ENCODE data around the gene SRSF9. TPM values are rescaled to one million over a fixed set of nuclear protein-coding genes. Genes with fewer than 3 reads are reported as not detected.

The SRSF9 gene
- total RNA-seq, 1 experiment from 2014 or later: 319 TPM

GRCh38 chr12:120481022-120481767 lies 11.6 kb upstream of the SRSF9 start:
- H2AFZ ChIP-seq (ENCODE audit: low read length): no peak overlapping the region
- no peaks in the 10 kb centered on the region for H4K20me1 ChIP-seq (ENCODE audit: low read length)
- H3F3A ChIP-seq (ENCODE audit: low read length, unreplicated experiment): no peaks in the 10 kb centered on the region
- H3K9ac ChIP-seq (ENCODE audit: low read length): no peak overlapping the region
- no peak overlapping the region for H3K4me3 ChIP-seq (ENCODE audit: low read length)
- peaks cover 9% of the 10 kb centered on the region for H3K4me1 ChIP-seq (ENCODE audit: insufficient read depth, low read length)
- H3K79me2 ChIP-seq (ENCODE audit: low read length): no peaks in the 10 kb centered on the region
- no TSS peak for BruUV-seq (replicated peaks)
- TF ChIP-seq EZH2 (IDR thresholded peaks at IDR 0.05; ENCODE audit: low read length, unreplicated experiment) (no peak), EZH2phosphoT487 (IDR thresholded peaks at IDR 0.05; ENCODE audit: borderline replicate concordance, low read length) (no peak)
- TF ChIP-seq, protein P1, sequence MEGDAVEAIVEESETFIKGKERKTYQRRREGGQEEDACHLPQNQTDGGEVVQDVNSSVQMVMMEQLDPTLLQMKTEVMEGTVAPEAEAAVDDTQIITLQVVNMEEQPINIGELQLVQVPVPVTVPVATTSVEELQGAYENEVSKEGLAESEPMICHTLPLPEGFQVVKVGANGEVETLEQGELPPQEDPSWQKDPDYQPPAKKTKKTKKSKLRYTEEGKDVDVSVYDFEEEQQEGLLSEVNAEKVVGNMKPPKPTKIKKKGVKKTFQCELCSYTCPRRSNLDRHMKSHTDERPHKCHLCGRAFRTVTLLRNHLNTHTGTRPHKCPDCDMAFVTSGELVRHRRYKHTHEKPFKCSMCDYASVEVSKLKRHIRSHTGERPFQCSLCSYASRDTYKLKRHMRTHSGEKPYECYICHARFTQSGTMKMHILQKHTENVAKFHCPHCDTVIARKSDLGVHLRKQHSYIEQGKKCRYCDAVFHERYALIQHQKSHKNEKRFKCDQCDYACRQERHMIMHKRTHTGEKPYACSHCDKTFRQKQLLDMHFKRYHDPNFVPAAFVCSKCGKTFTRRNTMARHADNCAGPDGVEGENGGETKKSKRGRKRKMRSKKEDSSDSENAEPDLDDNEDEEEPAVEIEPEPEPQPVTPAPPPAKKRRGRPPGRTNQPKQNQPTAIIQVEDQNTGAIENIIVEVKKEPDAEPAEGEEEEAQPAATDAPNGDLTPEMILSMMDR (conservative IDR thresholded peaks at IDR 0.05; ENCODE audit: low read depth, low read length): no peak
- ChIA-PET CTCF (no interaction called here), POLR2A (ENCODE audit: unreplicated experiment) (no interaction called here)
- intact Hi-C loops (cut with micrococcal nuclease): no loop called here
- no peaks in the 10 kb centered on the region for H3K27me3 ChIP-seq (ENCODE audit: low read length)
- H3K9me3 ChIP-seq (ENCODE audit: low read length): no peaks in the 10 kb centered on the region
- H3K36me3 ChIP-seq (ENCODE audit: low read depth, low read length): no peaks in the 10 kb centered on the region
- H3K9me2 ChIP-seq (replicated peaks; ENCODE audit: low read length): no peaks in the 10 kb centered on the region
- no peak overlapping the region for H3K27ac ChIP-seq (ENCODE audit: low read length)
- DNase-seq (peak; percentile 32), ATAC-seq (peak; percentile 92)
- H3K4me2 ChIP-seq (ENCODE audit: low read length): no peak overlapping the region

GRCh38 chr12:120480211-120480610 lies 10.7 kb upstream of the SRSF9 start:
- H3K79me2 ChIP-seq (ENCODE audit: low read length): peaks cover 8% of the 10 kb centered on the region
- no peaks in the 10 kb centered on the region for H4K20me1 ChIP-seq (ENCODE audit: low read length)
- no peaks in the 10 kb centered on the region for H3F3A ChIP-seq (ENCODE audit: low read length, unreplicated experiment)
- no peaks in the 10 kb centered on the region for H3K9me3 ChIP-seq (ENCODE audit: low read length)
- H3K9me2 ChIP-seq (replicated peaks; ENCODE audit: low read length): no peaks in the 10 kb centered on the region
- ChIA-PET POLR2A (ENCODE audit: unreplicated experiment) (no interaction called here), CTCF (no interaction called here)
- intact Hi-C loops (cut with micrococcal nuclease): no loop called here
- H3K4me3 ChIP-seq (ENCODE audit: low read length): no peak overlapping the region
- no peaks in the 10 kb centered on the region for H3K27me3 ChIP-seq (ENCODE audit: low read length)
- H3K4me2 ChIP-seq (ENCODE audit: low read length): no peak overlapping the region
- H2AFZ ChIP-seq (ENCODE audit: low read length): no peak overlapping the region
- no TSS peak for BruUV-seq (replicated peaks)
- H3K4me1 ChIP-seq (ENCODE audit: insufficient read depth, low read length): peaks cover 19% of the 10 kb centered on the region
- no peak overlapping the region for H3K9ac ChIP-seq (ENCODE audit: low read length)
- H3K27ac ChIP-seq (ENCODE audit: low read length): no peak overlapping the region
- ATAC-seq (peak; percentile 19; the same call in 1 of the 2 replicates), DNase-seq (no peak)
- H3K36me3 ChIP-seq (ENCODE audit: low read depth, low read length): no peaks in the 10 kb centered on the region
- TF ChIP-seq, protein P1 (conservative IDR thresholded peaks at IDR 0.05; ENCODE audit: low read depth, low read length): no peak
- TF ChIP-seq EZH2phosphoT487 (IDR thresholded peaks at IDR 0.05; ENCODE audit: borderline replicate concordance, low read length) (no peak), EZH2 (IDR thresholded peaks at IDR 0.05; ENCODE audit: low read length, unreplicated experiment) (no peak)

DNA sequence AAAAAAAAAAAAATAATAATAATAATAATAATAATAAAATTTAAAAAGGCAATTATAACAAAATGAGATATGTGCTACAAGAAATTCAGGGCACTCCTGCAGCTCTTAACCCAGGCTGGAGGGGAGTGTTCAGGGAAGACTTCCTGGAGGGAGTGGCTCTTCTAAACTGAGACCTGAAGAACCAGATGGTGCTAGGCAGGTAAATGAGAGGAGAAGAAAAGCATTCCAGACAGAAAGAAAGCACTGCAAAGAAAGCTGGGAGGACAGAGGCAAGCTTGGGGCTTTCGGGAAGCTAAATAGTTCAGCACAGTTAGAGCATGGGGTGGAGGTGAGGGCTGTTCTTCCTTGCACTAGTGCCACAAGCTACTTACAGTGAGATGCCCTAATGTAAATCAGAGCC lies 9.9 kb upstream of the SRSF9 start:
- Histone ChIP-seq H3K9me3 (ENCODE audit: low read length) (no peaks in the 10 kb centered on the region), H3F3A (ENCODE audit: low read length, unreplicated experiment) (no peaks in the 10 kb centered on the region), H2AFZ (ENCODE audit: low read length) (no peak overlapping the region), H3K9me2 (replicated peaks; ENCODE audit: low read length) (no peaks in the 10 kb centered on the region), H3K4me2 (ENCODE audit: low read length) (no peak overlapping the region), H3K4me1 (ENCODE audit: insufficient read depth, low read length) (peaks cover 24% of the 10 kb centered on the region), H3K27ac (ENCODE audit: low read length) (no peak overlapping the region), H3K27me3 (ENCODE audit: low read length) (no peaks in the 10 kb centered on the region), H3K36me3 (ENCODE audit: low read depth, low read length) (no peaks in the 10 kb centered on the region), H3K9ac (ENCODE audit: low read length) (no peak overlapping the region), H4K20me1 (ENCODE audit: low read length) (no peaks in the 10 kb centered on the region), H3K79me2 (ENCODE audit: low read length) (peaks cover 10% of the 10 kb centered on the region), H3K4me3 (ENCODE audit: low read length) (no peak overlapping the region)
- ChIA-PET CTCF (no interaction called here), POLR2A (ENCODE audit: unreplicated experiment) (no interaction called here)
- TF ChIP-seq EZH2phosphoT487 (IDR thresholded peaks at IDR 0.05; ENCODE audit: borderline replicate concordance, low read length) (no peak), EZH2 (IDR thresholded peaks at IDR 0.05; ENCODE audit: low read length, unreplicated experiment) (no peak)
- TF ChIP-seq, protein P1 (conservative IDR thresholded peaks at IDR 0.05; ENCODE audit: low read depth, low read length): no peak
- 0 out of 2 replicates have a peak, but pooled peaks have one; percentile 6 for ATAC-seq
- intact Hi-C loops (cut with micrococcal nuclease): no loop called here
- no peak for DNase-seq
- BruUV-seq (replicated peaks): no TSS peak
